Stimulated activated CD8-positive, alpha-beta memory T cell treated with anti-CD3 and anti-CD28 coated beads, Interleukin-7, amount 100 ng/mL, for 24 hours (primary cell): ENCODE results near the gene SYNPO2L.
"Not testable (repeated sequence)": the region's sequence is repeated elsewhere in the genome, so short reads cannot be mapped to it uniquely, and the experiment has no call there.

Experiments used
- DNase-seq: peaks from one replicate; pipeline ENCODE4 v3.0.0-alpha.2; 2020; ENCODE audit warnings: low read depth

Gene SYNPO2L

GRCh38 chr10:73655990-73656298 is at the start of gene SYNPO2L:
Gene SYNPO2L, minus strand, starts transcription at chr10:73656029. Its CDS starts 107 bp downstream, at chr10:73655922.
- DNase-seq, result no peak

GRCh38 chr10:73703924-73704323 is 48.1 kb upstream of the SYNPO2L start:
- DNase-seq, result not testable (repeated sequence)

GRCh38 chr10:73698819-73699218 is 43.0 kb upstream of the SYNPO2L start:
- DNase-seq, result not testable (repeated sequence)

- DNase-seq, result not testable (repeated sequence)
Observed at GRCh38 chr10:73697675-73698159, 41.9 kb upstream of the SYNPO2L start, which contains the start of gene AGAP5. Gene AGAP5, minus strand, starts transcription at chr10:73698109. Its CDS starts 354 bp downstream, at chr10:73697755.

- DNase-seq, result not testable (repeated sequence)
Observed at GRCh38 chr10:73695302-73695701, 39.5 kb upstream of the SYNPO2L start.

GRCh38 chr10:73690755-73691154 is 34.9 kb upstream of the SYNPO2L start:
- DNase-seq, result not testable (repeated sequence)

GRCh38 chr10:73689596-73689995 is 33.8 kb upstream of the SYNPO2L start:
- DNase-seq, result not testable (repeated sequence)

GRCh38 chr10:73687641-73688040 is 31.8 kb upstream of the SYNPO2L start:
- not testable (repeated sequence) for DNase-seq

GRCh38 chr10:73674546-73674945 is 18.7 kb upstream of the SYNPO2L start:
- DNase-seq, result not testable (repeated sequence)

GRCh38 chr10:73668378-73668777 is 12.5 kb upstream of the SYNPO2L start:
- DNase-seq, result not testable (repeated sequence)

GRCh38 chr10:73666153-73666809 is 10.5 kb upstream of the SYNPO2L start:
- DNase-seq, result not testable (repeated sequence)

GRCh38 chr10:73665581-73665980 is 9.8 kb upstream of the SYNPO2L start:
- not testable (repeated sequence) for DNase-seq

- DNase-seq, result not testable (repeated sequence)
Observed at GRCh38 chr10:73664156-73665040, 8.6 kb upstream of the SYNPO2L start.

- DNase-seq, result not testable (repeated sequence)
Observed at GRCh38 chr10:73663621-73664020, 7.8 kb upstream of the SYNPO2L start.

GRCh38 chr10:73662705-73663104 is 6.9 kb upstream of the SYNPO2L start:
- not testable (repeated sequence) for DNase-seq

- no peak for DNase-seq
Observed at GRCh38 chr10:73655257-73655989, 406 bp downstream of the SYNPO2L start.

GRCh38 chr10:73653701-73654100 is 2.1 kb downstream of the SYNPO2L start:
- no peak for DNase-seq

- no peak for DNase-seq
Observed at GRCh38 chr10:73653195-73653594, 2.6 kb downstream of the SYNPO2L start.

GRCh38 chr10:73650537-73651331 is 5.1 kb downstream of the SYNPO2L start:
- no peak for DNase-seq

GRCh38 chr10:73649876-73650536 is 5.8 kb downstream of the SYNPO2L start:
- no peak for DNase-seq
